ENCODE data around the gene GRIN2A. TPM values are rescaled to one million over a fixed set of nuclear protein-coding genes. Genes with fewer than 3 reads are reported as not detected.
A peak's percentile ranks its signal among the peaks of the same experiment; 100 is the strongest.

The GRIN2A gene
- total and polyA plus RNA-seq, 2 of the 8 experiments (the other 6 are each of a cell fraction or from before 2014, with no cell fraction given) = 0.18 to 1.8 TPM

GRCh38 chr16:9900576-9900975 is 281.7 kb downstream of the GRIN2A start:
- H3K23ac ChIP-seq (ENCODE audit: insufficient read length) = no peak overlapping the region
- no peak overlapping the region for H4K8ac ChIP-seq (ENCODE audit: extremely low read depth, insufficient read depth, low read length)
- DNase-seq (ENCODE audit: low read depth in 1 of 2, low spot score in 2 of 2) (no peak), FAIRE-seq (no peak)
- H2BK120ac ChIP-seq (replicated peaks; ENCODE audit: low read depth, low read length) = no peak overlapping the region
- no peak overlapping the region for H2AK5ac ChIP-seq (ENCODE audit: low read depth, low read length)
- H3K23me2 ChIP-seq (ENCODE audit: low read depth, low read length) = no peaks in the 10 kb centered on the region
- no peaks in the 10 kb centered on the region for H3K79me1 ChIP-seq (ENCODE audit: low read depth, low read length)
- no peak overlapping the region for H3K27ac ChIP-seq (ENCODE audit: low read depth, low read length)
- WGBS, 2 experiments (ENCODE audit: extremely low coverage in 1 of 2, insufficient coverage in 1 of 2, insufficient read length in 1 of 2, insufficient replicate concordance in 2 of 2, low coverage in 1 of 2, low lambda C conversion rate in 2 of 2, missing lambda C conversion rate in 1 of 2) = 99% methylated on average over 4 of the region's 4 CpGs; no CpG with 5 or more reads in 1 of the 2 experiments
- H2BK20ac ChIP-seq (ENCODE audit: low read length) = no peak overlapping the region
- no peak overlapping the region for H3K4ac ChIP-seq (replicated peaks; ENCODE audit: insufficient read length, low read depth, low read length)
- H3K14ac ChIP-seq (ENCODE audit: insufficient read length) = no peak overlapping the region
- POLR2A ChIA-PET (ENCODE audit: partially characterized antibody) = no interaction called here
- no peak overlapping the region for H3K56ac ChIP-seq (replicated peaks; ENCODE audit: insufficient read length, low read depth, low read length)
- 0 out of 2 replicates have a peak overlapping the region, but pooled peaks have one; percentile 21 for H2BK5ac ChIP-seq (ENCODE audit: low read depth, low read length)
- H3K9ac ChIP-seq (replicated peaks in 1 of 4; ENCODE audit: extremely low read depth in 1 of 4, low read depth in 3 of 4, low read length in 3 of 4) = no peak overlapping the region
- TF ChIP-seq CHD2 (IDR thresholded peaks at IDR 0.05; ENCODE audit: low read length) = no peak
- TF ChIP-seq SUZ12 (IDR thresholded peaks at IDR 0.05; ENCODE audit: low read length) = no peak
- no peak for TF ChIP-seq GABPA (IDR thresholded peaks at IDR 0.05; ENCODE audit: borderline replicate concordance, insufficient read depth, low read length)
- TF ChIP-seq CEBPB (IDR thresholded peaks at IDR 0.05; ENCODE audit: low read depth, low read length) = no peak
- no peak overlapping the region for H2BK12ac ChIP-seq (ENCODE audit: low read depth, low read length)
- H2BK15ac ChIP-seq (ENCODE audit: low read length) = no peak overlapping the region
- no peak overlapping the region for H3K4me2 ChIP-seq (ENCODE audit: insufficient read depth in 1 of 2, low read depth in 2 of 2, low read length in 2 of 2)
- H2AFZ ChIP-seq (ENCODE audit: low read length) = no peak overlapping the region
- H3K27me3 ChIP-seq (replicated peaks in 1 of 4; ENCODE audit: control insufficient read depth in 3 of 4, extremely low read depth in 1 of 4, insufficient read depth in 3 of 4, low read length in 3 of 4) = no peaks in the 10 kb centered on the region
- CTCF ChIA-PET (ENCODE audit: partially characterized antibody) = interaction anchor here (0.9 to 1.7 kb wide), 2 partner anchors 15 to 254 kb away, joined by 3 to 4 read pairs; no protein-coding TSS in a partner anchor
- no peaks in the 10 kb centered on the region for H4K20me1 ChIP-seq (replicated peaks in 1 of 2; ENCODE audit: control insufficient read depth in 1 of 2, insufficient read depth in 2 of 2, low read length in 2 of 2)
- no peak overlapping the region for H3K18ac ChIP-seq (ENCODE audit: extremely low read depth, low read length)
- no peaks in the 10 kb centered on the region for H3K9me3 ChIP-seq (ENCODE audit: insufficient read depth in 2 of 2, low read depth in 1 of 2, low read length in 1 of 2)
- H3K4me3 ChIP-seq (ENCODE audit: extremely low read depth in 1 of 4, insufficient read depth in 2 of 4, low read depth in 3 of 4, low read length in 4 of 4) = no peak overlapping the region
- no peak overlapping the region for H4K91ac ChIP-seq (replicated peaks; ENCODE audit: insufficient read length, low read length)
- H4K5ac ChIP-seq (ENCODE audit: insufficient read length, low read depth, low read length) = no peak overlapping the region
- H3K79me2 ChIP-seq (ENCODE audit: control insufficient read depth in 1 of 2, insufficient read depth in 2 of 2, low read length in 2 of 2) = no peaks in the 10 kb centered on the region
- H3K4me1 ChIP-seq (replicated peaks in 1 of 4; ENCODE audit: control insufficient read depth in 3 of 4, insufficient read depth in 4 of 4, low read length in 3 of 4) = no peaks in the 10 kb centered on the region
- H3K36me3 ChIP-seq (ENCODE audit: control insufficient read depth in 2 of 4, insufficient read depth in 4 of 4, low read length in 3 of 4) = no peaks in the 10 kb centered on the region
